WI38 (cell line): ENCODE measurements around the gene PITPNM1.

Experiments
- H3K4me3 ChIP-seq: 2 replicates; pipeline ENCODE4 v1.5.1; 2011; ENCODE audit warnings: low read depth, mild to moderate bottlenecking, control low read depth, low read length
- TF ChIP-seq, protein P1 (sequence below): IDR thresholded peaks from 2 replicates; pipeline ENCODE4 v1.5.1; 2012; ENCODE audit warnings: low read depth, mild to moderate bottlenecking, control low read depth, low read length

The PITPNM1 gene

GRCh38 chr11:67455054-67455453 lies 50.1 kb downstream of the PITPNM1 start, which contains the start of gene CABP4:
CABP4 (plus strand) TSS chr11:67455354; CDS start chr11:67455424, 70 bp downstream.
- H3K4me3 ChIP-seq = no peak within 1 kb of the TSS
- TF ChIP-seq, protein P1, sequence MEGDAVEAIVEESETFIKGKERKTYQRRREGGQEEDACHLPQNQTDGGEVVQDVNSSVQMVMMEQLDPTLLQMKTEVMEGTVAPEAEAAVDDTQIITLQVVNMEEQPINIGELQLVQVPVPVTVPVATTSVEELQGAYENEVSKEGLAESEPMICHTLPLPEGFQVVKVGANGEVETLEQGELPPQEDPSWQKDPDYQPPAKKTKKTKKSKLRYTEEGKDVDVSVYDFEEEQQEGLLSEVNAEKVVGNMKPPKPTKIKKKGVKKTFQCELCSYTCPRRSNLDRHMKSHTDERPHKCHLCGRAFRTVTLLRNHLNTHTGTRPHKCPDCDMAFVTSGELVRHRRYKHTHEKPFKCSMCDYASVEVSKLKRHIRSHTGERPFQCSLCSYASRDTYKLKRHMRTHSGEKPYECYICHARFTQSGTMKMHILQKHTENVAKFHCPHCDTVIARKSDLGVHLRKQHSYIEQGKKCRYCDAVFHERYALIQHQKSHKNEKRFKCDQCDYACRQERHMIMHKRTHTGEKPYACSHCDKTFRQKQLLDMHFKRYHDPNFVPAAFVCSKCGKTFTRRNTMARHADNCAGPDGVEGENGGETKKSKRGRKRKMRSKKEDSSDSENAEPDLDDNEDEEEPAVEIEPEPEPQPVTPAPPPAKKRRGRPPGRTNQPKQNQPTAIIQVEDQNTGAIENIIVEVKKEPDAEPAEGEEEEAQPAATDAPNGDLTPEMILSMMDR = no peak

DNA sequence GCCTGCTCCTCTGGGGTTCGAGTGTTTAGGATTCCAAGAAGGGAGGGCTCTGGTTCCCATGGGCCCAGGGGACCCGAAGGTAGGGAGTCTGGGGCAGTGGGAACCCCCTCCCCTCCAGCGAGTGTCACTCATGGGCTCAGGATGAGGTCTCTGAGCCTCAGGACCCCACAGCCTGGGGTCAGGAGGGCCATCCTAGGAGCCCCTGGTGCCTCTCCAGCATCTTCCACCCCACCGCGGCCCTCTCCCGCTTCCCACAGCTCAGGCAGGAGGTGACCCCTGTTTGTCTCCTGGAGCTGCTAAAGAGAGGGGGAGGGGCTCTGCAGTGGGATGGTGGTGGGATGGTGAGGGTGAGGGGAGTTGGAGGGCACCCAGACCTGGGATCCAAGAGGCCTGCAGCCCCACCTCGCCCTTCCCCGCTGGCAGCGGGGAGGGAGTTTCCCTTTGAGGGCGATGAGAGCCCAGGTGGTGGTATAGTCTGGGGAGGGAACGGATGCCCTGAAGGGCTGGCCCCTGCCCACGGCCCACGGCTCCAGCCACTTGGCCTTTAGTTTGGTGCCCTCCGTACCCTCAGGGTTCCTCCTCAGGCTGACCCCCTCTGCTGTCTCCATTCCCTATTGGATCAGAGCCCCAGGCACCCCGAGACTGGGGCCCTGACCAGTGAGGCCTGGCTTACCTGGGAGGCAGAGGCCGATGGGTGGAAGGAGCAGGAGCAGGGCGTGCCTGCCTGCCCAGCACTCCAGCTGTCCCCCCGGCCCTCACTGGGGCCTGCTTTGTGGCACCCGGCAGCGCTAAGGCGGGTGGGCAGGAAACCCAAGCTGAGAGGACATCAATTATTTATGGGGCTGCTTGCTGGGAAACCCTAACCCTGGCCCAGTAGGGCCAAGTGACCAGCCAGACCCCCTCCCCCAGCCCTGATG lies 51.1 kb downstream of the PITPNM1 start:
- H3K4me3 ChIP-seq = no peak overlapping the region
- TF ChIP-seq, protein P1 = no peak

- no peak within 1 kb of the TSS for H3K4me3 ChIP-seq
- TF ChIP-seq, protein P1 = no peak
Observed at GRCh38 chr11:67452141-67452952, 52.8 kb downstream of the PITPNM1 start, which contains the start of gene GPR152. GPR152 (minus strand) TSS chr11:67452729; CDS start chr11:67452724, 5 bp downstream.

DNA sequence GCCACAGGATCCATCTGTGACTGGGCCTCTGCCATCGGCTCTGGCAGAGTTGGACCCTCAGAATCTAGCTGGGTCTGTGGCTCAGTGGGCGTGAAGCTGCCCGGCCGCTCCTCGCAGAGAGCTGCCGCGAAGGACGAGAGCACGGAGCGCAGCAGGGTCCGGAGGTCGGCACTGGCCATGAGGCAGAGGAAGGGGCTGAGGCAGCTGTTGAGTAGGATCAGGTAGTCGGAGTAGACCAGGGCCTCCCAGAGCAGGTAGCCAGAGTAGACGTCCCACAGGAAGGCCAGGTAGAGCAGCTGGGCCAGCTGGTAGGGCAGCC lies 53.5 kb downstream of the PITPNM1 start:
- TF ChIP-seq, protein P1 = no peak
- no peak overlapping the region for H3K4me3 ChIP-seq

DNA sequence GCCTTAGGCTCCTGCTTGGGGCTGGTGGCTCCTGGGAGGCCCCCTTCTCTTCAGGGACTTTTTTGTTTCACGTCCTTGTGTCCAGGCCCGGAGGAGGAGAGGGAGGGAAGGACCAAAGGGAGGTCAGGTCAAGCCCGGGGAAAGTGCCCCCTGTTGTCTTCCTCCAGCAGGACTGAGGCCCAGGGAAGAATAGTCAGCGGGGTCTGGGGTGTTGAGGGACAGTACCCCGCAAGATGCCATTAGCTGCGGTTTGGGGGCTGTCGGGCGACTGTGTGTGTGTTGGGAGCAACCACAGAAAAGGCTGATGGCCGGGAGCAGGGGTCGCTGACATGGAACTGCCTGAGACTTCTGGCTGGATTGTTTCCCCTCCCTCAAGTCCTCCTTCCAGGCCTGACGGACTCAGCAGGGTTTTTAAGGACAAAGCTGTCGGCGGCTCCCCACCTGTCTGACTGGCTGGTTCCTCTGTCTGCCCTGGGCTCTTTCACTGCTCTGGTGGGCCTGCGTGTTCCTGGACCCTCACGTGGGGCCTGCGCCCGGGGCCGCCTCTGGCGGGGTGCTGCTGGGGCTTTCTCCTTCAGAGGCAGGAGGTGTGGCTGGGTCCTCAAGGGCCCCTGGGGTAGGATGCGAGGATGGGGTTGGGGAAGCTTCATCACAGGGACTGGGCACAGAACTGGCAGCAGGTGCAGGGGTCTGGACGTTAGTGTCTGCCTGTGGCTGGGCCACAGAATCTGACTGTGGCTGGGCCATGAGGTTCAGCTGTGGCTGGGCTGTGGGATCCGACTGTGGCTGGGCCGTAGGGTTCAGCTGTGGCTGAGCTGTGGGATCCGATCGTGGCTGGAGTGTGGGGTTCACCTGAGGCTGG lies 54.1 kb downstream of the PITPNM1 start:
- TF ChIP-seq, protein P1 = no peak

GRCh38 chr11:67449116-67449844 lies 55.9 kb downstream of the PITPNM1 start:
- H3K4me3 ChIP-seq = no peak overlapping the region
- TF ChIP-seq, protein P1 = no peak

More for the DNA sequence above, 54.1 kb downstream of the PITPNM1 start:
- no peak overlapping the region for H3K4me3 ChIP-seq
